ENCODE measurements around the gene RBM10. TPM values are rescaled to one million over a fixed set of nuclear protein-coding genes. Genes with fewer than 3 reads are reported as not detected.
A peak's percentile ranks its signal among the peaks of the same experiment; 100 is the strongest.

The RBM10 gene
- polyA plus RNA-seq, 1 donor, result 39.5 TPM

DNA sequence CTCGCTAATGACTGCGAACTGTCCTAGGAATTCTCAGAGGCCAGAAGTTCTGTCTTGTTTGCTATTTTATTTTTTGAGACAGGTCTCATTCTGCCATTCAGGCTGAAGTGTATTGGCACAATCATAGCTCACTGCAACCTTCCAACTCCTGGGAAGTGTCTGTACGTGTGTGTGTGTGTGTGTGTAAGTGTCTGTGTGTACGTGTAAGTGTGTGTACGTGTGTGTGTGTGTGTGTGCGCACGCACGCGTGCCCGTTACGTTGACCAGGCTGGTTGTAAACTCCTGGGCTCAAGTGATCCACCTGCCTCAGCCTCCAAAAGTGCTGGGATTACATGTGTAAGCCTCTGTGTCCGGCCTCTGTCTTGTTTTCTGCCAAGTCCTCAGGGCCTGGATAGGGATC is 63.1 kb downstream of the RBM10 start:
- WGBS (ENCODE audit: insufficient coverage, low lambda C conversion rate), result no CpG with 5 or more reads among the region's 12 CpGs
- Histone ChIP-seq H3K9me3 (ENCODE audit: control insufficient read depth, low read depth, low read length) (no peaks in the 10 kb centered on the region), H3K36me3 (ENCODE audit: control insufficient read depth, insufficient read depth, low read length) (peaks cover 85% of the 10 kb centered on the region), H3K27ac (ENCODE audit: low read length) (no peak overlapping the region), H3K27me3 (ENCODE audit: control insufficient read depth, insufficient read depth, low read length) (no peaks in the 10 kb centered on the region), H3K4me3 (ENCODE audit: low read length) (no peak overlapping the region), H3K4me1 (ENCODE audit: control insufficient read depth, insufficient read depth, low read length) (no peaks in the 10 kb centered on the region)
- no peak for DNase-seq

DNA sequence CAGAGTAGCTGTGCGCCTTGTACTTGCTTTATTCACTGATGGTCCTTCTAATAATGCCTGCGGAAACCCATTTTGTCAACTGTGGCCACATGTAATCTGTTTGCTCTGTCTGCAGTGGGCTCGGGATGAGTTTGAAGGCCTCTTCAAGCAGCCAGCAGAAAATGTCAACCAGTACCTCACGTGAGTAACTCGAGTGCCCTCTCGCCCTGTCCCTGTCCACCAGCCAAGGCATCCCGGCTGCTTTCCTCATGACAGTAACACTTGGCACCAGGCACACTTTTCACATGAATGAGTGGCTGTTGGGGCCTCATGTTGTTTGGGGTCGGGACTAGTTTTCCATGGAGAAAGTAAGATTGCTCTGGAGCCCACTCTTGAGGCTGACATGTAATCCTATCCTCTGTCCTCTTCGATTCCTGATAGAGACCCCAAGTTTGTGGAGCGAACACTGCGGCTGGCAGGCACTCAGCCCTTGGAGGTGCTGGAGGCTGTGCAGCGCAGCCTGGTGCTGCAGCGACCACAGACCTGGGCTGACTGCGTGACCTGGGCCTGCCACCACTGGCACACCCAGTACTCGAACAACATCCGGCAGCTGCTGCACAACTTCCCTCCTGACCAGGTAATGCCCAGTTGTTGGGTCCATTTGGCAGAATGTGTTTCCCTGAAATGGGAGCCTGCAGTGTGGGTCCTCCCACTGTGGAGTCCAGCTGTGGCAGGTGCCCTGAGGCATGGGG is 64.7 kb downstream of the RBM10 start:
- DNase-seq, result no peak
- Histone ChIP-seq H3K27ac (ENCODE audit: low read length) (no peak overlapping the region), H3K9me3 (ENCODE audit: control insufficient read depth, low read depth, low read length) (no peaks in the 10 kb centered on the region), H3K27me3 (ENCODE audit: control insufficient read depth, insufficient read depth, low read length) (no peaks in the 10 kb centered on the region), H3K36me3 (ENCODE audit: control insufficient read depth, insufficient read depth, low read length) (peaks cover 86% of the 10 kb centered on the region), H3K4me1 (ENCODE audit: control insufficient read depth, insufficient read depth, low read length) (no peaks in the 10 kb centered on the region), H3K4me3 (ENCODE audit: low read length) (no peak overlapping the region)
- WGBS (ENCODE audit: insufficient coverage, low lambda C conversion rate), result no CpG with 5 or more reads among the region's 16 CpGs

DNA sequence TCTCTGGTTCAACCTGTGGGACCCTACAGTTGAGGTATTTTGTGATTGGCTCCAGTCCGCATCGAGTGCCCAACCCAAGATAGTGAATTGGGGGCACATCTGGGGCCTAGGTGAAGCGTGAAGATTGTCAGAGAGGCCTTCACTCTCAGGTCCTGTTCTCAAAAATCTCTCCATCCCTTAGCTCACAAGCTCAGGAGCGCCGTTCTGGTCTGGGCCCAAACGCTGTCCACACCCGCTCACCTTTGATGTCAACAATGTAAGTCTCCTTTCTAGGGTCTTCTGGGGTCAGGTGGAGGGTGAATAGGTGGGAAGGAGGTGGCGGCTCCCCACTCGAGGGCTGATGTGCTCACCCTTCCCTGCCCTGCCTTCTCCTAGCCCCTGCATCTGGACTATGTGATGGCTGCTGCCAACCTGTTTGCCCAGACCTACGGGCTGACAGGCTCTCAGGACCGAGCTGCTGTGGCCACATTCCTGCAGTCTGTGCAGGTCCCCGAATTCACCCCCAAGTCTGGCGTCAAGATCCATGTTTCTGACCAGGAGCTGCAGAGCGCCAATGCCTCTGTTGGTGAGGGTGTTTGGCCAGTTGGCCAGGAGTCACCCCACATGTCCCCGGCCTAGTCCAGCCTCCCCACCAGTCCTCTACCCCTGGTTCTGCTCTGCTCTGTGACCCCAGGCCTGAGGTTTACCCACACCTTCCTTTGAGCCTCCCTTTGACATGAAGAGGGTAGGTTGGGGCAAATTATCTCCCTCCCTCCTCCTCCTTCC is 65.8 kb downstream of the RBM10 start:
- no CpG with 5 or more reads among the region's 15 CpGs for WGBS (ENCODE audit: insufficient coverage, low lambda C conversion rate)
- Histone ChIP-seq H3K27me3 (ENCODE audit: control insufficient read depth, insufficient read depth, low read length) (no peaks in the 10 kb centered on the region), H3K36me3 (ENCODE audit: control insufficient read depth, insufficient read depth, low read length) (peaks cover 87% of the 10 kb centered on the region), H3K4me3 (ENCODE audit: low read length) (no peak overlapping the region), H3K4me1 (ENCODE audit: control insufficient read depth, insufficient read depth, low read length) (no peaks in the 10 kb centered on the region), H3K9me3 (ENCODE audit: control insufficient read depth, low read depth, low read length) (no peaks in the 10 kb centered on the region), H3K27ac (ENCODE audit: low read length) (no peak overlapping the region)
- DNase-seq, result no peak

DNA sequence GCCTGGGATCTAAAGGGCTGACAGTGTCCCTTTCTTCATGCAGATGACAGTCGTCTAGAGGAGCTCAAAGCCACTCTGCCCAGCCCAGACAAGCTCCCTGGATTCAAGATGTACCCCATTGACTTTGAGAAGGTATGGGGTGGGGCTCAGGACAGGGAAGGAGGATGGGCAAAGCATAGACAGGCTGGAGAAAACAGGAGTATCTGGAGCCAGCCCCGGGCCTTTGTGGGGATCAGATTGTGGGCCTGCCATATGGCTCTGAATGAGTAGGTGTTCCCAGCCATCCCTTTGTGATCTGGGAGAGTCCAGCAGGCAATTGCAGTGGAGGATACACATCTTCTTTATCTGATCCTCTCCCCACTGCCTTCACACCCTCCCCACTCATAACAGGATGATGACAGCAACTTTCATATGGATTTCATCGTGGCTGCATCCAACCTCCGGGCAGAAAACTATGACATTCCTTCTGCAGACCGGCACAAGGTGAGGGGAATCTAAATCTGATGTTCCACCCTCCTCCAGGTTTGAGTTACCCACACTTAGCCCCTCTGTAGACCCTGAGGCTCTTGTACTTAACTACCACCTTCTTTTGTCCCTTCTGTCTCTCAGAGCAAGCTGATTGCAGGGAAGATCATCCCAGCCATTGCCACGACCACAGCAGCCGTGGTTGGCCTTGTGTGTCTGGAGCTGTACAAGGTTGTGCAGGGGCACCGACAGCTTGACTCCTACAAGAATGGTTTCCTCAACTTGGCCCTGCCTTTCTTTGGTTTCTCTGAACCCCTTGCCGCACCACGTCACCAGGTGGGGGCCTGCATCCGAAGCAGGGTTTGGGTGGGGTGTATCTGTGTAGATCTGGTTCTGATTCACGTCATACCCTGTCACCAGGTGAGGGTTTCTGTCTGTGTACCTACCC is 67.6 kb downstream of the RBM10 start:
- Histone ChIP-seq H3K9me3 (ENCODE audit: control insufficient read depth, low read depth, low read length) (no peaks in the 10 kb centered on the region), H3K4me1 (ENCODE audit: control insufficient read depth, insufficient read depth, low read length) (peaks cover 11% of the 10 kb centered on the region), H3K27ac (ENCODE audit: low read length) (no peak overlapping the region), H3K36me3 (ENCODE audit: control insufficient read depth, insufficient read depth, low read length) (peaks cover 76% of the 10 kb centered on the region), H3K27me3 (ENCODE audit: control insufficient read depth, insufficient read depth, low read length) (no peaks in the 10 kb centered on the region), H3K4me3 (ENCODE audit: low read length) (no peak overlapping the region)
- DNase-seq, result no peak
- WGBS (ENCODE audit: insufficient coverage, low lambda C conversion rate), result no CpG with 5 or more reads among the region's 12 CpGs

DNA sequence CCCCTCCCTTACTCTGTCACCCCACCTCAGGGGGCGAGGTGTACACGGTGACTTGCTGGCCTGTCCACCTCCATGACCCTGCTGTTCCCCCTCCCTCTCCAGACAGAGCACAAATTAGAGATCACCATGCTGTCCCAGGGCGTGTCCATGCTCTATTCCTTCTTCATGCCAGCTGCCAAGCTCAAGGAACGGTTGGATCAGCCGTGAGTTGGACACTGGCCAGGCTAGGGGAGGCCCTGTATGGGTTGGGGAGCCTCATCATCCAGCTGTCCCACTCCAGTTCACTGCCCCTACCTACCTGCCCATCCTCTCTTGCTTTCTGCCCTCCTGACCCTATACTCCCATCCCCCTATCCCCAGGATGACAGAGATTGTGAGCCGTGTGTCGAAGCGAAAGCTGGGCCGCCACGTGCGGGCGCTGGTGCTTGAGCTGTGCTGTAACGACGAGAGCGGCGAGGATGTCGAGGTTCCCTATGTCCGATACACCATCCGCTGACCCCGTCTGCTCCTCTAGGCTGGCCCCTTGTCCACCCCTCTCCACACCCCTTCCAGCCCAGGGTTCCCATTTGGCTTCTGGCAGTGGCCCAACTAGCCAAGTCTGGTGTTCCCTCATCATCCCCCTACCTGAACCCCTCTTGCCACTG is 69.5 kb downstream of the RBM10 start:
- H3K9me3 ChIP-seq (ENCODE audit: control insufficient read depth, low read depth, low read length), result no peaks in the 10 kb centered on the region
- WGBS (ENCODE audit: insufficient coverage, low lambda C conversion rate), result no CpG with 5 or more reads among the region's 20 CpGs
- H3K4me1 ChIP-seq (ENCODE audit: control insufficient read depth, insufficient read depth, low read length), result peaks cover 11% of the 10 kb centered on the region
- DNase-seq, result no peak
- H3K27ac ChIP-seq (ENCODE audit: low read length), result no peak overlapping the region
- H3K27me3 ChIP-seq (ENCODE audit: control insufficient read depth, insufficient read depth, low read length), result no peaks in the 10 kb centered on the region
- H3K36me3 ChIP-seq (ENCODE audit: control insufficient read depth, insufficient read depth, low read length), result peaks cover 63% of the 10 kb centered on the region
- no peak overlapping the region for H3K4me3 ChIP-seq (ENCODE audit: low read length)

DNA sequence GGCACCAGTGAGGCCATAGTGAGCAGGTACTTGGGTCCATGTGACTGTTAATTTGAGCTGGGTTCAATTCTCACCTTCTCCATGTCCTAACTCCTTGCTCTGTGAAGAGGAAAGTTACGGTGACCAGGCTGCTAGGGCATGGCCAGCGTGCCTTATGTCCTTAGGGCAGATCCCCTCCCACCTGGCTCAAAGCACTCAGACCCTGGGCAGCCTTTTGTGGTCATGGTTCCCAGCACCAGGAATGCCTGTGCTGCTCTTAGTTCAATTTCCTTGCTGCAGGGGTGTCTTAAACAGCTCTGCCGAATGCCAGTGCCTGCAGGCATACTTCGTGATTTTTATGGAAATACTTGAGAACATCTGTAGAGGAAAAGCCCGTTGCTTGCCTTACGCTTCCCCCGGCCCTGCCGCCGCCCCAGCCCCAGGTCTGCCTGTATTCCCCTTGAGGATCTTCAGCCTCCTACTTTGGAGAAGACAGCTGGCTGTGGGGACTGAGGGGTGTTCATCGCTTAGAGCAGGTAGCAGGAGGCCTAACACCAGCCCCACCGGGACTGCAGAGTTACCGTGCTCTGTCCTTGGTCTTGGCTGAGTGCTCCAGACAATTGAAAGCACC is 70.4 kb downstream of the RBM10 start:
- peaks cover 55% of the 10 kb centered on the region for H3K36me3 ChIP-seq (ENCODE audit: control insufficient read depth, insufficient read depth, low read length)
- H3K9me3 ChIP-seq (ENCODE audit: control insufficient read depth, low read depth, low read length), result no peaks in the 10 kb centered on the region
- H3K27me3 ChIP-seq (ENCODE audit: control insufficient read depth, insufficient read depth, low read length), result no peaks in the 10 kb centered on the region
- WGBS (ENCODE audit: insufficient coverage, low lambda C conversion rate), result no CpG with 5 or more reads among the region's 12 CpGs
- H3K27ac ChIP-seq (ENCODE audit: low read length), result no peak overlapping the region
- no peak overlapping the region for H3K4me3 ChIP-seq (ENCODE audit: low read length)
- H3K4me1 ChIP-seq (ENCODE audit: control insufficient read depth, insufficient read depth, low read length), result peaks cover 11% of the 10 kb centered on the region
- DNase-seq, result no peak

DNA sequence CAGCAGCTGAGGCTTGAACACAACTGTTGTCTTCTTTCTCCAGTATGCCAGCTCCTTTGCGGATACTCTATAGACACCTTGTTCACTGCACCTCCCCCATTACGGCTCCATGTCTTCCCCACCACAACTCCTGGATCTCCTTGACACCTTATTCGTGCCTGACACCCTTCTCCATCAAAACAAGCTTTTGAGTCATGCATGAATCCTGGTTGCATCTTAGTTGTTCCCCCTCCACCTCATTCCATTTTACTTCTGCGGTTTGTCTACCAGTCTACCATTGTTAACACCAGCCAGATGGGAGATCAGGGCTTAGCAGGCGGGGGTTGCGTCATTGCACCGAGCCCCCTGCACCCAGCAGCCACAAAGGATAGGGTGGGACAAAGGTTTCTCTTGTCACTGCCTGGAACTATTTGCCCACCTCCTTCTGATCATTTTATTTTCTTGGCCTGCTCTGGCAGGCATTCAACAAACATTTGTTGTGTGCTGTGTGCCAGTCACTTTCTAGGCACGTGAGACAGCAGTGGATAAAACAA is 71.4 kb downstream of the RBM10 start:
- DNase-seq, result no peak
- no CpG with 5 or more reads among the region's 8 CpGs for WGBS (ENCODE audit: insufficient coverage, low lambda C conversion rate)
- Histone ChIP-seq H3K36me3 (ENCODE audit: control insufficient read depth, insufficient read depth, low read length) (peaks cover 44% of the 10 kb centered on the region), H3K27me3 (ENCODE audit: control insufficient read depth, insufficient read depth, low read length) (no peaks in the 10 kb centered on the region), H3K4me1 (ENCODE audit: control insufficient read depth, insufficient read depth, low read length) (peaks cover 13% of the 10 kb centered on the region), H3K4me3 (ENCODE audit: low read length) (no peak overlapping the region), H3K9me3 (ENCODE audit: control insufficient read depth, low read depth, low read length) (no peaks in the 10 kb centered on the region), H3K27ac (ENCODE audit: low read length) (peak overlapping the region; percentile 88)

DNA sequence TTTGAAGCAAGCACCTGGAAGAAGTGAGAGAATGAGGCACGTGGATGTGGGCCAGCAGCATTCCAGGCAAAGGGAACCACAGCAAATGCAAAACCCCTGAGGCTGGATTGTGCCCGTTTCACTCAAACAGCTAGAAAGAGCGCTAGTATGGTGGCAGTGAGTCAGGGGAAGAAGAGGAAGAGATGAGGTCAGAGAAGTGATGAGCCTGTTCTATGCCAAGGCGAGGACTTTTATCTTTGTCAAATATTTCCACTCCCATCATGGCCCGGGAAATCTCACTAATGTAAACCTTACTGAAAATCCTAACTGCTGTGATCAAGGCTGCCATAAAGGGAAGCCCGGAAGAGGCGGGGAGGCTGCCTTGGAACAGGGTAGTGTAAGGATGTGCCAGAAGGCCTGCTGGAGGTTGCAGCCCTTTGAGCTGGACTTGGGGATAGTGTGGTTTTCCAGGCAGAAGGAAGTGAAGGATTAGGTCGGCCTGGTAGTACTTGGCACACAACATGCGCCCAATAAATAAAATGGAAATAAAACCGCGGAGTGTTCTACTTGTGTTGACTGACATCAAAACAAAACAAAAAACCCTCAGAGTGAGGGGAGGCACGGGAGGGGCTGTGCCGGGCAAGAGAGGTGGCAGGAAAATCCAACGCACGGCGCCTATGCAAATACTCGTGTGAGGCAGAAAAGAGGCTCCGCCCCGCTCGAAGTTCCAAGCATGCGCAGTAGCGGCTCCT is 72.3 kb downstream of the RBM10 start:
- peak in 1 of 2 donors; percentile 35 for DNase-seq
- 0% methylated on average over 1 of the region's 22 CpGs for WGBS (ENCODE audit: insufficient coverage, low lambda C conversion rate)
- peak overlapping the region; percentile 88 for H3K27ac ChIP-seq (ENCODE audit: low read length)
- H3K4me3 ChIP-seq (ENCODE audit: low read length), result peak overlapping the region; percentile 20
- peaks cover 13% of the 10 kb centered on the region for H3K4me1 ChIP-seq (ENCODE audit: control insufficient read depth, insufficient read depth, low read length)
- peaks cover 38% of the 10 kb centered on the region for H3K36me3 ChIP-seq (ENCODE audit: control insufficient read depth, insufficient read depth, low read length)
- H3K27me3 ChIP-seq (ENCODE audit: control insufficient read depth, insufficient read depth, low read length), result no peaks in the 10 kb centered on the region
- H3K9me3 ChIP-seq (ENCODE audit: control insufficient read depth, low read depth, low read length), result no peaks in the 10 kb centered on the region

DNA sequence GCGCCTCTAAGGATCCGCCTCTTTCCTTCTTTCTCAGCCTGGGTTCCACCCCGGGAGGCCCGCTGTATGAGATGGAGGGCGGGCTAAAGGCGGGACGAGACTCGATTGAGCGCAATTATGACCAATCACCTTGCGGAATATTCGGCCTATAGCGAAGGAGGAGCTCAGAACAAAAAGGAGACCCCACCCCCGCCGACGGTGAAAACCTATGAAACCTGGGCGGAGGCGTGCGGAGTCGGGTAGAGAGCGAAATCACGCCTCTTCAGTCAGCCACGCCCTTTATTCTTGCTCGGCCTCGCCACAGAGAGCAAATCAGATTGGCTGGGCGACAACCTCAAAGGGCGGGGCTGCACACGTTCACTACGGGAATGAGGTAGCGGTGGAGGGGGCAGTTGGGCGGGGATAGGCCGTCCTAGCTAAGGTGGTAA is 72.8 kb downstream of the RBM10 start:
- peak overlapping the region; percentile 80 for H3K4me3 ChIP-seq (ENCODE audit: low read length)
- peaks cover 33% of the 10 kb centered on the region for H3K36me3 ChIP-seq (ENCODE audit: control insufficient read depth, insufficient read depth, low read length)

More for the DNA sequence above, 72.8 kb downstream of the RBM10 start:
- no peaks in the 10 kb centered on the region for H3K9me3 ChIP-seq (ENCODE audit: control insufficient read depth, low read depth, low read length)
- peaks cover 13% of the 10 kb centered on the region for H3K4me1 ChIP-seq (ENCODE audit: control insufficient read depth, insufficient read depth, low read length)
- H3K27me3 ChIP-seq (ENCODE audit: control insufficient read depth, insufficient read depth, low read length), result no peaks in the 10 kb centered on the region
- DNase-seq, result peak; percentile 98 to 99
- no CpG with 5 or more reads among the region's 31 CpGs for WGBS (ENCODE audit: insufficient coverage, low lambda C conversion rate)
- H3K27ac ChIP-seq (ENCODE audit: low read length), result peak overlapping the region; percentile 98
